Measurements from ENCODE around the gene RFLNA. TPM values are rescaled to one million over a fixed set of nuclear protein-coding genes. Genes with fewer than 3 reads are reported as not detected.

The RFLNA gene
- total RNA-seq, 1 donor = 15.9 TPM

GRCh38 chr12:124312601-124313000 is 17.7 kb downstream of the RFLNA start:
- H3K4me3 ChIP-seq (ENCODE audit: insufficient read depth, low read length) = no peak overlapping the region

GRCh38 chr12:124314207-124314606 is 19.3 kb downstream of the RFLNA start:
- Histone ChIP-seq H4K20me1 (ENCODE audit: insufficient read depth, low read length) (no peaks in the 10 kb centered on the region), H3K9me3 (ENCODE audit: low read depth, low read length) (no peaks in the 10 kb centered on the region), H3K27me3 (ENCODE audit: insufficient read depth, low read length) (peaks cover 4% of the 10 kb centered on the region), H3K4me2 (ENCODE audit: insufficient read depth, low read length) (no peak overlapping the region), H3K4me3 (ENCODE audit: insufficient read depth, low read length) (no peak overlapping the region), H2AFZ (ENCODE audit: low read length) (no peak overlapping the region), H3K4me1 (ENCODE audit: insufficient read depth, low read length) (no peaks in the 10 kb centered on the region), H3K27ac (ENCODE audit: low read depth, low read length) (no peak overlapping the region), H3K79me2 (ENCODE audit: insufficient read depth, low read length) (no peaks in the 10 kb centered on the region), H3K36me3 (ENCODE audit: insufficient read depth, low read length) (no peaks in the 10 kb centered on the region)
- TF ChIP-seq CTCF (IDR thresholded peaks at IDR 0.05; ENCODE audit: extremely low read depth, low read depth, low read length) = no peak
- no peak for DNase-seq (ENCODE audit: insufficient read length, low spot score, missing footprints)

More at GRCh38 chr12:124312601-124313000, 17.7 kb downstream of the RFLNA start:
- Histone ChIP-seq H3K9me3 (ENCODE audit: low read depth, low read length) (no peaks in the 10 kb centered on the region), H4K20me1 (ENCODE audit: insufficient read depth, low read length) (no peaks in the 10 kb centered on the region), H3K4me2 (ENCODE audit: insufficient read depth, low read length) (no peak overlapping the region), H3K79me2 (ENCODE audit: insufficient read depth, low read length) (no peaks in the 10 kb centered on the region), H3K27me3 (ENCODE audit: insufficient read depth, low read length) (no peaks in the 10 kb centered on the region), H2AFZ (ENCODE audit: low read length) (no peak overlapping the region), H3K4me1 (ENCODE audit: insufficient read depth, low read length) (no peaks in the 10 kb centered on the region), H3K36me3 (ENCODE audit: insufficient read depth, low read length) (no peaks in the 10 kb centered on the region), H3K27ac (ENCODE audit: low read depth, low read length) (no peak overlapping the region)
- TF ChIP-seq CTCF (IDR thresholded peaks at IDR 0.05; ENCODE audit: extremely low read depth, low read depth, low read length) = no peak
- no peak for DNase-seq (ENCODE audit: insufficient read length, low spot score, missing footprints)

GRCh38 chr12:124314766-124315165 is 19.9 kb downstream of the RFLNA start:
- DNase-seq (ENCODE audit: insufficient read length, low spot score, missing footprints) = no peak
- Histone ChIP-seq H2AFZ (ENCODE audit: low read length) (no peak overlapping the region), H4K20me1 (ENCODE audit: insufficient read depth, low read length) (no peaks in the 10 kb centered on the region)

More at GRCh38 chr12:124314766-124315165, 19.9 kb downstream of the RFLNA start:
- H3K79me2 ChIP-seq (ENCODE audit: insufficient read depth, low read length) = no peaks in the 10 kb centered on the region
- no peaks in the 10 kb centered on the region for H3K9me3 ChIP-seq (ENCODE audit: low read depth, low read length)
- H3K4me2 ChIP-seq (ENCODE audit: insufficient read depth, low read length) = no peak overlapping the region
- no peak overlapping the region for H3K27ac ChIP-seq (ENCODE audit: low read depth, low read length)
- no peak for TF ChIP-seq CTCF (IDR thresholded peaks at IDR 0.05; ENCODE audit: extremely low read depth, low read depth, low read length)
- no peak overlapping the region for H3K4me3 ChIP-seq (ENCODE audit: insufficient read depth, low read length)
- peaks cover 4% of the 10 kb centered on the region for H3K27me3 ChIP-seq (ENCODE audit: insufficient read depth, low read length)
- H3K4me1 ChIP-seq (ENCODE audit: insufficient read depth, low read length) = no peaks in the 10 kb centered on the region
- no peaks in the 10 kb centered on the region for H3K36me3 ChIP-seq (ENCODE audit: insufficient read depth, low read length)

Data from osteoblast (primary cell).